ENCODE data around the gene SSU72. TPM values are rescaled to one million over a fixed set of nuclear protein-coding genes. Genes with fewer than 3 reads are reported as not detected.

Gene SSU72
- total RNA-seq, 4 donors from 2014 or later, result 102 to 115 (median 109) TPM

DNA sequence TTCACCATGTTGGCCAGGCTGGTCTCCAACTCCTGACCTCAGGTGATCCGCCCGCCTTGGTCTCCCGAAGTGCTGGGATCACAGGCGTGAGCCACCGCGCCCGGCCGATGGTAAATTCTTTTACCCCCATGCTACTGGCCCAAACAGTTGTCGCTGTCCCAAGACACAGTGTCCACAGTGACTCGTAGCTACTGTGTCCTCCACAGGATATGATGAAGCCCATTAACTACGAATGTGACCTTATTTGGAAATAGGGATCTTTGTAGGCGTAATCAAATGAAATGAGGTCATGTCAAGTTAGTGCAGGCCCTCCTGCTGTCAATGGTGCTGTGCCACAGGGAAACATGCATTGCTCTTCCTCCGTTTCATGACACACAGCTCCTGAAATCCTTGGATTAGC is 16.8 kb upstream of the SSU72 start:
- 83% methylated on average over 13 of the region's 13 CpGs for WGBS
- no peaks in the 10 kb centered on the region for H3K36me3 ChIP-seq
- H3K27me3 ChIP-seq, result peaks cover 13% of the 10 kb centered on the region
- H3K4me3 ChIP-seq, result no peak overlapping the region
- no peaks in the 10 kb centered on the region for H3K4me1 ChIP-seq
- no peak overlapping the region for H3K27ac ChIP-seq
- H3K9me3 ChIP-seq, result no peaks in the 10 kb centered on the region
- TF ChIP-seq POLR2A (IDR thresholded peaks at IDR 0.05) (no peak), POLR2AphosphoS5 (IDR thresholded peaks at IDR 0.05) (no peak), EP300 (IDR thresholded peaks at IDR 0.05) (no peak)
- TF ChIP-seq, protein P1, sequence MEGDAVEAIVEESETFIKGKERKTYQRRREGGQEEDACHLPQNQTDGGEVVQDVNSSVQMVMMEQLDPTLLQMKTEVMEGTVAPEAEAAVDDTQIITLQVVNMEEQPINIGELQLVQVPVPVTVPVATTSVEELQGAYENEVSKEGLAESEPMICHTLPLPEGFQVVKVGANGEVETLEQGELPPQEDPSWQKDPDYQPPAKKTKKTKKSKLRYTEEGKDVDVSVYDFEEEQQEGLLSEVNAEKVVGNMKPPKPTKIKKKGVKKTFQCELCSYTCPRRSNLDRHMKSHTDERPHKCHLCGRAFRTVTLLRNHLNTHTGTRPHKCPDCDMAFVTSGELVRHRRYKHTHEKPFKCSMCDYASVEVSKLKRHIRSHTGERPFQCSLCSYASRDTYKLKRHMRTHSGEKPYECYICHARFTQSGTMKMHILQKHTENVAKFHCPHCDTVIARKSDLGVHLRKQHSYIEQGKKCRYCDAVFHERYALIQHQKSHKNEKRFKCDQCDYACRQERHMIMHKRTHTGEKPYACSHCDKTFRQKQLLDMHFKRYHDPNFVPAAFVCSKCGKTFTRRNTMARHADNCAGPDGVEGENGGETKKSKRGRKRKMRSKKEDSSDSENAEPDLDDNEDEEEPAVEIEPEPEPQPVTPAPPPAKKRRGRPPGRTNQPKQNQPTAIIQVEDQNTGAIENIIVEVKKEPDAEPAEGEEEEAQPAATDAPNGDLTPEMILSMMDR (IDR thresholded peaks at IDR 0.05), result no peak
- DNase-seq (ENCODE audit: low spot score in 2 of 2), result no peak

DNA sequence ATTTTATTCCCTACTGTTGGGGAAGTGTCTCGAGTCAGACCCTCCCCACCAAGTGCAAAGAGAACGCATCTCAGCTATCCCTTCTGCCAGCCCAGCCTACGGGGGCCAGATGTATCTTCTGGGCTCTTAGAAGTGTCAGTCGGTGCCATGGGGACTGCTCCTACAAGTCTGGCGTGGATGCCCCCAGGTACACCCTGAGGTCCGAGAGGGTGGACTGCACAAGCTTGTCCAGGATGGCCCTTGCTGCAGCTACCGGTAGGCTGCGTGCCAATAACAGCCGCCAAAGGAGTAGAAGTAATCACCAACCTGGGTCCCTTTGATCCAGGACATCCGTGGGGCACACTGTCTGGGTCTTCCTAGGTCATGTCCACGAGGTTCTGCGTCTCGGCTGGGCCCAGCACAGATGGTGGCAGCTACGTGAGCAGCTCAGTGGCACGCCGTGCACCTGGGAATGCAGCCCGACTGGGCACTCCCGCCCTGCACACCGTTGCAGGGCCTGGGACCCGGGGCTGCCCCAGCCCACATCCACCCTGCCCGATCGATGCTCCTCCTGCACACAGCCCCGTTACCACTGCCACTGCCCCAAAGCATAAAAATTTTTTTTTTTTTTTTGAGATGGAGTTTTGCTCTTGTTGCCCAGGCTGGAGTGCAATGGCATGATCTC is 8.8 kb upstream of the SSU72 start:
- Histone ChIP-seq H3K4me3 (no peak overlapping the region), H3K9me3 (no peaks in the 10 kb centered on the region), H3K27ac (no peak overlapping the region), H3K27me3 (peaks cover 7% of the 10 kb centered on the region), H3K36me3 (no peaks in the 10 kb centered on the region), H3K4me1 (no peaks in the 10 kb centered on the region)
- DNase-seq (ENCODE audit: low spot score in 2 of 2), result no peak
- TF ChIP-seq EP300 (IDR thresholded peaks at IDR 0.05) (no peak), POLR2A (IDR thresholded peaks at IDR 0.05) (no peak), POLR2AphosphoS5 (IDR thresholded peaks at IDR 0.05) (no peak)
- TF ChIP-seq, protein P1 (IDR thresholded peaks at IDR 0.05), result no peak
- 86% methylated on average over 17 of the region's 23 CpGs for WGBS

DNA sequence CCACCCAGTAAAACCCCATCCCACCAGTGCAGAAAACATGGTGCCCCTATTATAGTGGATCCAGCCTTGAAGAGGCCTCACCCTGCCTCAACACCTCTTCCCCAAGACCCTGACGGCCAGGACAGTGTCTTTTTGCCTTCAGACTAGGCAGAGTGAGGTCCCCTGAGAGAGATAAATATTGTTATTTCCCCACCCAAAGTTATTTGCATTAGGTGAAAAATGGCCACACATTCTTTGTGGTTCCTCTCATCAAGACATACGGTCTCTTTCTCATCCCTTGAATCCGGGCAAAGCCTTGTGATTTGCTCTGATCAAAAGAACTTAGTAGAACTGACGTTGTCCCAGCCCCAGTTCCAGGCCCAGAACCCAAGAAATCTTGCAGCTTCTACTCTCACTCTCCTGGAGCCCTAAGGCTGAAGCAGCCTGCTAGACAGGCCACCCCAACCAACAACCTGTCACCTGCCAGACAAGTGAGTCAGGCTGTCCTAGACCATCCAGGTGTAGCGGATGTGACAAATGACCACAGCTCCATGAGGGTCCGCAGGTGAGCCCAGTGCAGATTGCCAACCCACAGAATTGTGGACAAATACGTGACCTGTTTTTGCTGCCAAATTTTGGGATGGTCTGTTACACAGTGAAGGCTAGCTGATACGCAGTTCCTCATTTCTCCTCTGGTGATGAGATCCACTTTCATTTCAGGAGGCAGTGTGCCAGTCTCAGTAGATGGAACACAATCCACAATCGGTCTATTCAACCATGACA is 8.1 kb upstream of the SSU72 start:
- no peaks in the 10 kb centered on the region for H3K9me3 ChIP-seq
- H3K36me3 ChIP-seq, result no peaks in the 10 kb centered on the region
- no peak for TF ChIP-seq POLR2AphosphoS5 (IDR thresholded peaks at IDR 0.05)
- H3K4me1 ChIP-seq, result no peaks in the 10 kb centered on the region
- no peak overlapping the region for H3K4me3 ChIP-seq
- 67% methylated on average over 6 of the region's 9 CpGs for WGBS
- no peak for DNase-seq (ENCODE audit: low spot score in 2 of 2)
- peaks cover 4% of the 10 kb centered on the region for H3K27me3 ChIP-seq
- H3K27ac ChIP-seq, result no peak overlapping the region

DNA sequence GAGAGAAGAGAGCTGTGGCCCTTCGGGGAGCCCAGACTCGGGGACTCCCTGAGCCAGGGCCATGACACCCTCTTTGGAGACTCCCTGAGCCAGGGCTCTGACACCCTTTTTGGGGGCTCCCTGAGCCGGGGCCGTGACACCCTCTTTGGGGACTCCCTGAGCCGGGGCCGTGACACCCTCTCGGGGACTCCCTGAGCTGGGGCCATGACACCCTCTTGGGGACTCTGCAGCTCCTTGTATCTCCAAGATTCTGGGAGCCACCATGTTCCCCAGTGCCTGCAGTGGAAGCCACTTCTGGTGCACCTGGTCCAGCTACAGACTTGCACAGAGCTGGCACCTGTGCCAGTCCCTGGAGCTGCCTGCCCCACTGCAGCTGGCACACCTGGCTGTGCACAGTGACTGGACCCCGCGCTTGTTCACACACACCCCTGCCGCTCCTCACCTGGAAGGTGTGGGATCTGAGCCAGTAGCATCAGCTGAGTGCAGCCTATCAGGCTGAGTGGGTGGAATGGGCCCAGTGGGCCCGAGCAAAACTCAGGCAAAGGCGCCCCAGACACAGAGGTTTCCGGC is 3.8 kb upstream of the SSU72 start:
- 91% methylated on average over 10 of the region's 13 CpGs for WGBS
- Histone ChIP-seq H3K27ac (no peak overlapping the region), H3K4me1 (peaks cover 14% of the 10 kb centered on the region), H3K27me3 (peaks cover 4% of the 10 kb centered on the region), H3K4me3 (no peak overlapping the region), H3K9me3 (no peaks in the 10 kb centered on the region), H3K36me3 (no peaks in the 10 kb centered on the region)
- TF ChIP-seq POLR2A (IDR thresholded peaks at IDR 0.05), result no peak
- TF ChIP-seq EP300 (IDR thresholded peaks at IDR 0.05), result no peak
- TF ChIP-seq, protein P1 (IDR thresholded peaks at IDR 0.05), result no peak
- TF ChIP-seq POLR2AphosphoS5 (IDR thresholded peaks at IDR 0.05), result no peak
- DNase-seq (ENCODE audit: low spot score in 2 of 2), result no peak

DNA sequence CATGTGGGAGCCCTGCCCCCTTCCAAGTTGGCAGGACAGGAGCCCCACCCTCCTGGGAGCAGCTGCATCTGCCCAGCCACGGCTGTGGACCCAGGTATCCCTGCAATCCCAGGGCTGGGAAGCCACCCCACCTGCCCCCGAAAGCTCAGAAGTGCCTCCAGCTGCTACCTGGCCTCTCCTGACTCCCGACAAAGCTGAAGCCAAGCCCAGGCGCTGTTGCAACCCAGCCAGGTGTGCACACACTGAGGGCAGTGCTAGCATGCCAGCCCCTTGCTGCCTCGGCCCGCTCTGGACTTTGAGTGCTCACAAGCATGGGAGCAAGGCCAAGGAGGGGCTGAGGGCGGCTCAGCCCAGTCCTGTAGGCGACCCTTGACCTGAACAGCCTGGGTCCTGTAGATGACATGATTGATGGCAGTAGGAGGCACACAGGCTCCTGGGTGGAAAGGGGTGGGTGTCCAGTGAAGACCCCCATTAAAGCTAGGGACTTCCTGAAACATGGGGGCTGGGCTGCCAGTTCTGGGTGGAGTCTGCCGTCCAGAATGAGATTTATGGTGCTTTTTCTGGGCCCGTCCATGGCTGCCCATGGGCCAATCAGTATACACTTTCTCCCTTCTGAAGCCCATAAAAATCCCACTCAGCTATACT is 2.8 kb upstream of the SSU72 start:
- 48% methylated on average over 4 of the region's 10 CpGs for WGBS
- Histone ChIP-seq H3K36me3 (no peaks in the 10 kb centered on the region), H3K4me1 (peaks cover 23% of the 10 kb centered on the region), H3K4me3 (no peak overlapping the region), H3K27me3 (peaks cover 4% of the 10 kb centered on the region), H3K9me3 (no peaks in the 10 kb centered on the region), H3K27ac (no peak overlapping the region)
- TF ChIP-seq POLR2AphosphoS5 (IDR thresholded peaks at IDR 0.05), result no peak
- no peak for TF ChIP-seq EP300 (IDR thresholded peaks at IDR 0.05)
- TF ChIP-seq POLR2A (IDR thresholded peaks at IDR 0.05), result no peak
- TF ChIP-seq, protein P1 (IDR thresholded peaks at IDR 0.05), result no peak
- DNase-seq (ENCODE audit: low spot score in 2 of 2), result no peak
